Hepatocyte (in vitro differentiated cells): Measurements from ENCODE around the gene TNS4.

Experiments used
- CTCF ChIP-seq: fragments of 200-600 bp; sonication (generic); IDR thresholded peaks from 2 replicates; pipeline ENCODE4 v1.5.1; 2016; ENCODE audit warnings: antibody characterized with exemption, mild to moderate bottlenecking; ENCODE audit not compliant: poor library complexity
- EZH2phosphoT487 ChIP-seq: fragments of 200-600 bp; sonication (generic); IDR thresholded peaks from one replicate; pipeline ENCODE4 v1.6.1; 2018; ENCODE audit warnings: antibody characterized with exemption, mild to moderate bottlenecking, low read depth, moderate library complexity; ENCODE audit not compliant: unreplicated experiment, severe bottlenecking

DNA sequence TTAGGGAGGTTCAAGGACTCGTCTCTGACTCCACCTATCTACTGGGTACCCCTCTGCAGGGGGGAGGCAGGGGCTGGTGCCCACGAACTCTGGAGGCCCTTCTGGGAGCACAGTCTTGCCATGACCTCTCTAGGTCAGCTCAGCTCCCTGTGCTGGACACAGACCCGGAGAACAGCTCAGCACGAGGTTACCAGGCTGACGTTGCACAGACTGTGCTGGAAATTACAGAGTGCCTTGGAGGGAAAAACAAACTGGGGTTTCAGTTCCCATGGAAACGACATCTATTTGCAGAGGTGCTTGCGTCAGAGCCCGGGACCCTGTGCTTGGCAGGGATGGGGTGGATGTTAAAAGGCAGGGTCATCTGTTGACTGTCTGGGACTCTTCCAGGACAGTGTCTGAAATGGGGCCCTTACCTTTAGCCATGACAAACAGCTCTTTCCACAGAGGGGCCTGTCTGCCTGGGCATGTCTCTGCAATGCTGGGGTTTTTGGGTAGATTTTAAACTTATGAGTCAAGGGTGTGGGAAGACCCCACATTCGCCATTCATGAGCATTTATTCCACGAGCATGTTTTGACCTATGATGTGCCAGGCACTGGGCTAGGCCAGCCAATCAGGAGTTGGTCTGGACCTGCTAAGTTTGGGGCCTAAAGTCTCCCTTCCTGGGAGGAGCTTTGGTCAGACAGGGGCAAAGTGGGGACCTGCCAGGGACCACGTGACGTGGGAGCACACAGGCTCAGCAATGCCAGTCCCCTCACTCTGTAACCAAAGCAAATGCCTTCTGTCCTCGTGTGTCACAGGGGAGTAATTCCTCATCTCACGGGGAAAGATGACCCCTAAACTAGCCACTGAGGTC is 41.4 kb upstream of the TNS4 start:
- no peak for TF ChIP-seq CTCF
- TF ChIP-seq EZH2phosphoT487: no peak
